Neural cell (in vitro differentiated cells): ENCODE results near the gene PSME3IP1. TPM values are rescaled to one million over a fixed set of nuclear protein-coding genes. Genes with fewer than 3 reads are reported as not detected.

Source experiments
- H2AFZ ChIP-seq: fragments of 200-600, 300-800 bp; sonication (generic), shearing (Covaris generic); 2 replicates; pipeline ENCODE4 v1.6.0; 2014; ENCODE audit warnings: low read depth, mild to moderate bottlenecking, antibody characterized with exemption, low read length, moderate library complexity
- H3F3A ChIP-seq: fragments of 200-600 bp; shearing (Covaris generic); 2 replicates; pipeline ENCODE4 v1.6.1; 2016; ENCODE audit warnings: mild to moderate bottlenecking, moderate library complexity, mixed read lengths, antibody characterized with exemption, low read length; ENCODE audit not compliant: insufficient read depth, poor library complexity, severe bottlenecking
- H3K27ac ChIP-seq: fragments of 200-600, 300-800 bp; sonication (generic), shearing (Covaris generic); 2 replicates; pipeline ENCODE4 v1.5.1; 2014; ENCODE audit warnings: mild to moderate bottlenecking, low read length, moderate library complexity
- H3K27me3 ChIP-seq: fragments of 300-800, 200-600 bp; sonication (generic), shearing (Covaris generic); 2 replicates; pipeline ENCODE4 v1.6.0; 2014; ENCODE audit warnings: mild to moderate bottlenecking, low read depth, low read length, moderate library complexity; ENCODE audit not compliant: insufficient read depth
- H3K36me3 ChIP-seq: fragments of 300-800, 200-600 bp; sonication (generic), shearing (Covaris generic); 2 replicates; pipeline ENCODE4 v1.5.1; 2014; ENCODE audit warnings: mild to moderate bottlenecking, antibody characterized with exemption, low read length, moderate library complexity; ENCODE audit not compliant: insufficient read depth
- H3K4me2 ChIP-seq: fragments of 300-800, 200-600 bp; sonication (generic), shearing (Covaris generic); 2 replicates; pipeline ENCODE4 v1.6.0; 2014; ENCODE audit warnings: mild to moderate bottlenecking, low read length
- H3K4me3 ChIP-seq: fragments of 300-800, 200-600 bp; sonication (generic), shearing (Covaris generic); 2 replicates; pipeline ENCODE4 v1.5.1; 2014; ENCODE audit warnings: mild to moderate bottlenecking, low read length, moderate library complexity
- H3K79me2 ChIP-seq: fragments of 200-600 bp; shearing (Covaris generic); replicated peaks from 2 replicates; pipeline ENCODE4 v1.6.0; 2014; ENCODE audit warnings: mild to moderate bottlenecking, low read length, moderate library complexity; ENCODE audit not compliant: insufficient read depth
- H3K9ac ChIP-seq: fragments of 300-800, 200-600 bp; sonication (generic), shearing (Covaris generic); 2 replicates; pipeline ENCODE4 v1.6.1; 2016; ENCODE audit warnings: mild to moderate bottlenecking, low read length, mixed read lengths
- H3K9me2 ChIP-seq: fragments of 200-600 bp; shearing (Covaris generic); 2 replicates; pipeline ENCODE4 v1.6.1; 2016; ENCODE audit warnings: mild to moderate bottlenecking, low read length, mixed read lengths; ENCODE audit not compliant: insufficient read depth
- H3K9me3 ChIP-seq: fragments of 200-600, 300-800 bp; sonication (generic), shearing (Covaris generic); 2 replicates; pipeline ENCODE4 v1.6.1; 2016; ENCODE audit warnings: mild to moderate bottlenecking, mixed run types, low read length, moderate library complexity, mixed read lengths
- H4K20me1 ChIP-seq: fragments of 200-600 bp; shearing (Covaris generic); 2 replicates; pipeline ENCODE4 v1.6.1; 2016; ENCODE audit warnings: mild to moderate bottlenecking, mixed run types; ENCODE audit not compliant: insufficient read depth
- CTCF ChIP-seq: fragments of 450-650 bp; IDR thresholded peaks from 2 replicates; pipeline ENCODE4 v1.5.1; 2014; ENCODE audit warnings: antibody characterized with exemption, mild to moderate bottlenecking, moderate library complexity; ENCODE audit not compliant: poor library complexity, severe bottlenecking
- EP300 ChIP-seq: fragments of 450-650 bp; conservative IDR thresholded peaks from 2 replicates; pipeline ENCODE4 v1.6.1; 2014; ENCODE audit warnings: antibody characterized with exemption, mild to moderate bottlenecking, moderate library complexity; ENCODE audit not compliant: poor library complexity, severe bottlenecking
- EZH2 ChIP-seq: fragments of 200-600, 300-800 bp; shearing (Covaris generic), sonication (generic); IDR thresholded peaks from 2 replicates; pipeline ENCODE4 v1.6.1; 2014; ENCODE audit warnings: antibody characterized with exemption, low read length, borderline replicate concordance, mild to moderate bottlenecking; ENCODE audit not compliant: insufficient read depth, poor library complexity, severe bottlenecking
- MXI1 ChIP-seq: fragments of 450-650 bp; conservative IDR thresholded peaks from 2 replicates; pipeline ENCODE4 v1.6.1; 2014; ENCODE audit warnings: antibody characterized with exemption, mild to moderate bottlenecking; ENCODE audit not compliant: poor library complexity, severe bottlenecking
- POLR2AphosphoS5 ChIP-seq: IDR thresholded peaks from 2 replicates; pipeline ENCODE4 v1.6.1; 2012
- RAD21 ChIP-seq: fragments of 450-650 bp; conservative IDR thresholded peaks from 2 replicates; pipeline ENCODE4 v1.6.1; 2014; ENCODE audit warnings: antibody characterized with exemption, mild to moderate bottlenecking, moderate library complexity
- REST ChIP-seq: IDR thresholded peaks from 2 replicates; pipeline ENCODE4 v1.6.1; 2012; ENCODE audit warnings: borderline replicate concordance
- SMC3 ChIP-seq: fragments of 450-650 bp; conservative IDR thresholded peaks from 2 replicates; pipeline ENCODE4 v1.6.1; 2014; ENCODE audit warnings: antibody characterized with exemption, mild to moderate bottlenecking, moderate library complexity; ENCODE audit not compliant: poor library complexity
- TAF1 ChIP-seq: IDR thresholded peaks from 2 replicates; pipeline ENCODE4 v1.6.1; 2012; ENCODE audit warnings: low read depth
- polyA plus RNA-seq: library from polyadenylated mRNA; depleted of rRNA; stranded (reverse); fragments of >200 nt; gene quantifications from 2 replicates; pipeline ENCODE4 v1.2.3, GENCODE V29; 2014

The PSME3IP1 gene
- polyA plus RNA-seq, 1 donor from 2014 or later, result 167 TPM

- Histone ChIP-seq H3K36me3 (peaks cover 7% of the 10 kb centered on the region), H3K79me2 (no peaks in the 10 kb centered on the region), H4K20me1 (no peaks in the 10 kb centered on the region), H3K9me2 (no peaks in the 10 kb centered on the region), H3F3A (peaks cover 5% of the 10 kb centered on the region), H3K27me3 (no peaks in the 10 kb centered on the region), H2AFZ (no peak overlapping the region), H3K27ac (no peak overlapping the region), H3K4me3 (no peak overlapping the region), H3K9me3 (no peaks in the 10 kb centered on the region), H3K4me2 (no peak overlapping the region), H3K9ac (no peak overlapping the region)
- no peak for TF ChIP-seq REST
- no peak for TF ChIP-seq EP300
- no peak for TF ChIP-seq MXI1
- TF ChIP-seq RAD21, result no peak
- no peak for TF ChIP-seq EZH2
- TF ChIP-seq CTCF, result no peak
- no peak for TF ChIP-seq SMC3
- TF ChIP-seq TAF1, result no peak
- TF ChIP-seq POLR2AphosphoS5, result no peak
Observed at GRCh38 chr16:57165938-57166337, 19.9 kb downstream of the PSME3IP1 start.

- H3K27ac ChIP-seq, result no peak overlapping the region
- no peaks in the 10 kb centered on the region for H4K20me1 ChIP-seq
- H3K4me2 ChIP-seq, result no peak overlapping the region
- no peaks in the 10 kb centered on the region for H3K79me2 ChIP-seq
- TF ChIP-seq TAF1, result no peak
- TF ChIP-seq SMC3, result no peak
- no peak for TF ChIP-seq POLR2AphosphoS5
- no peak for TF ChIP-seq REST
- no peak for TF ChIP-seq CTCF
- no peak for TF ChIP-seq MXI1
- TF ChIP-seq EZH2, result no peak
- no peak for TF ChIP-seq EP300
- no peak for TF ChIP-seq RAD21
- H3K9me2 ChIP-seq, result no peaks in the 10 kb centered on the region
- no peak overlapping the region for H3K4me3 ChIP-seq
- H3F3A ChIP-seq, result peaks cover 5% of the 10 kb centered on the region
- H3K27me3 ChIP-seq, result no peaks in the 10 kb centered on the region
- H3K9me3 ChIP-seq, result no peaks in the 10 kb centered on the region
- H2AFZ ChIP-seq, result no peak overlapping the region
- no peak overlapping the region for H3K9ac ChIP-seq
- H3K36me3 ChIP-seq, result peaks cover 7% of the 10 kb centered on the region
Observed at GRCh38 chr16:57165483-57165882, 20.4 kb downstream of the PSME3IP1 start.
